HG02852 (cell line): ENCODE data around the gene RIMKLA.

Experiments used
- ATAC-seq: cut with Tn5 transposase; IDR thresholded peaks from one replicate; pipeline ENCODE4 v1.9.1; 2021; ENCODE audit warnings: mild to moderate bottlenecking, moderate library complexity; ENCODE audit not compliant: unreplicated experiment

RIMKLA gene, protein sequence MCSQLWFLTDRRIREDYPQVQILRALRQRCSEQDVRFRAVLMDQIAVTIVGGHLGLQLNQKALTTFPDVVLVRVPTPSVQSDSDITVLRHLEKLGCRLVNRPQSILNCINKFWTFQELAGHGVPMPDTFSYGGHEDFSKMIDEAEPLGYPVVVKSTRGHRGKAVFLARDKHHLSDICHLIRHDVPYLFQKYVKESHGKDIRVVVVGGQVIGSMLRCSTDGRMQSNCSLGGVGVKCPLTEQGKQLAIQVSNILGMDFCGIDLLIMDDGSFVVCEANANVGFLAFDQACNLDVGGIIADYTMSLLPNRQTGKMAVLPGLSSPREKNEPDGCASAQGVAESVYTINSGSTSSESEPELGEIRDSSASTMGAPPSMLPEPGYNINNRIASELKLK

DNA sequence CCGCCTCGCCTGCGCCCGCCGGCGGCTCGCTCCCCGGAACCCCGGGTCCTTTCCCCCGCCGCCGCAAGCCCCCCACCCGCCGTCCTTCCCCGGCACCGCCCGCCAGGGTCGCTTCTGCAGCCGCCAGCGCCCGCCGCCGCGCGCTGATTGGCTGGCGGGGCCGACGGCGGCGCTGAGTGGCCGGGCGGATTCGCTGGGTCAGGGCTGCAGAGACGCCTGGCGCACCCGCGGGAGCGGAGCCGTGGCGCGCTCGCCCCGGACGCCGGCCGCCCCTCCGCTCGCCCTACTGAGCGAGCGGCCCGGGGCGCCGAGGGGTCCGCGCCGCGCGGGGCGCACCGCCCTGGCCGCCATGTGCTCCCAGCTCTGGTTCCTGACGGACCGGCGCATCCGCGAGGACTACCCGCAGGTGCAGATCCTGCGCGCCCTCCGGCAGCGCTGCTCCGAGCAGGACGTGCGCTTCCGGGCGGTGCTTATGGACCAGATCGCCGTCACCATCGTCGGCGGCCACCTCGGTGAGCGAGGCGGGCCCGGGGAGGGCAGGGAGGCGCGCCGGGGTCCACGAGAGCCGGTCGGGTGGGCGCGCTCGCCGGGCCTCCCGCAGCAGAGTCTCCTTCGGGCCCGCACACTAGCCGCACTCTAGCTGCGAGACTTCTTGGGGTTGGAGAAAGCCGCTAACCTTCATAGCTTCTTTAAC is at the start of gene RIMKLA:
Gene RIMKLA (plus strand): TSS at position 207 of the 694 bp plus-strand sequence. CDS start 143 bp downstream, at position 350.
- peak; percentile 90 for ATAC-seq

DNA sequence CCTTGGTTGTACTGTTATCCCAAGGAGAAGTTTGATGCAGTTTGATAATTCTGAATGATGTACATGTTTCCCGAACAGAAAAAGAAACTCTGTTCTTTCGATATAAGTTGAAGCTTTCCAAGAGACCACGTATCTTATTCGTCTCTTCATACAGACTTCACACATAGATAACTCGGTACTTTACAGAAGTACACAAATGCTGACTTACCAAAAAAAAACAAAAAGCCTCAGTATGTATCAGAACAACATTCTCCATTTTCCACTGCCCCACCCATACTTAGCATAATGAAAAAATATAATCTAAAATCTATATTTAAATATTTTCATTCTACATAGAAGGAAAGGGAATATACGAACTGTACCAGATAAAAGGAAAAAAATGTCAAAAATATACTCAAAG is 47.7 kb upstream of the RIMKLA start:
- no peak for ATAC-seq

DNA sequence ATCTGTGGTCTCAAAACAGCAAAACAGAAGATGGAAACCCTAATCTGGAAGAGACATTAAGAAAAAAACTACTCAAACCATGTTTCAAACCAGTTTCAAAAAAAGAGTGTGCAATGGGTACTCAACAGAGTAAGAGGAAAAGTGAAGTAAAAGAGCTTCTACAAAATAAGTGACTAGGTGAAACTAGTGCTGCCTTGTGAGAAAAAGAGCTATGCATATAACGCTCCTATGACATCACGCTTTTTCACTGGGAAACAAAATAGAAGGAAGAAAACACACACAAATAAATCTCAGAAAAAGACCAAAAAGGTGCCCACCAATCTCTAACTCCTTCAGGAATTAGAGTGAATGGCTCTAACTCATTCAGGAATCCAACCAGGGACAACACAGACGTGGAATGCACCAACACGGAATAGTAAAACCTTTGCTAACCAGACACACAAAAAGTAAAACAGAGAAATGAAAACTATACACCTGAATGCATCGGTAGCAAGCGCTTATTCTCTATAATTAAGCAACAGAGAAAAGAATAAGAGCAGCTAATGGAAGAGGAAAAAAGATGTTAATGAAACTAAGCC is 46.8 kb upstream of the RIMKLA start:
- ATAC-seq, result peak; percentile 18

DNA sequence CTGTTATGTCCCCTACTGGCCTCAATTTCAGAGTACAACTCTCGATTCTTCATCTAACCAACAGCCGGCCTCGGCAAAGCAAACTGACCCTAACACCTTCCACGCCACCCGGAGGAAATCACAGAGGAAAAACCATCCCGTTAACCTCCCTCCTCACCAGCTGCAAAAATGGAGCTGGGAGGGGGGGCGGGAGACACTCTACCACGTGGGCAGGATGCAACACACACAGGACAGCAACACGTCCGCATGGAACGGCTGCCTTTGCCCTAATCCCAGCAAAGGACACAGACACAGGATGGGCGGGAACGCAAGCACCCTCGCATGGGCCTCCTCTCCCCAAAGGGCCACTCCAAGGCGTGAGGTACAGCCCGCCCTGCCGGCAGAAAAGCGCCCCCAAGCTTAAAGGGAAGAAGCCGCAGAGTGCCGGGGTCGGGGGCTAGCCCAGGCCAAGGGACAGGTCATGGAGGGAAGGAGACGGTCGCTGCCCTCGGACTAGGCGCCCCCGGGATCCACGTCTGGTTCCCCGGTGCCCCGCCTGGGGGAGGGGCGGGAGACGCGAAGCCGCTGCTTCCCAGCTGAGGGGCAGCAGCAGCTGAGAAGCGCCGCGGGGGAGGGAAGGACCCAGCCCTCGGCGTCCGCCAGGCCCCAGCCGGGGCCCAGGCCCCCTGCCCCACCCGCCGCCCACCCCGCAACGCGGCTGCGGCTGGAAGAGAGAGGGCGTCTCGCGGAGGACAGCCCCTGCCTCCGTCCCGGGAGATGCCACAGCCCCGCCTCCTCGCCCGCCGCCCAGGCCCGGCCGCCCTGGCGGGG is 46.1 kb upstream of the RIMKLA start:
- peak; percentile 46 for ATAC-seq

DNA sequence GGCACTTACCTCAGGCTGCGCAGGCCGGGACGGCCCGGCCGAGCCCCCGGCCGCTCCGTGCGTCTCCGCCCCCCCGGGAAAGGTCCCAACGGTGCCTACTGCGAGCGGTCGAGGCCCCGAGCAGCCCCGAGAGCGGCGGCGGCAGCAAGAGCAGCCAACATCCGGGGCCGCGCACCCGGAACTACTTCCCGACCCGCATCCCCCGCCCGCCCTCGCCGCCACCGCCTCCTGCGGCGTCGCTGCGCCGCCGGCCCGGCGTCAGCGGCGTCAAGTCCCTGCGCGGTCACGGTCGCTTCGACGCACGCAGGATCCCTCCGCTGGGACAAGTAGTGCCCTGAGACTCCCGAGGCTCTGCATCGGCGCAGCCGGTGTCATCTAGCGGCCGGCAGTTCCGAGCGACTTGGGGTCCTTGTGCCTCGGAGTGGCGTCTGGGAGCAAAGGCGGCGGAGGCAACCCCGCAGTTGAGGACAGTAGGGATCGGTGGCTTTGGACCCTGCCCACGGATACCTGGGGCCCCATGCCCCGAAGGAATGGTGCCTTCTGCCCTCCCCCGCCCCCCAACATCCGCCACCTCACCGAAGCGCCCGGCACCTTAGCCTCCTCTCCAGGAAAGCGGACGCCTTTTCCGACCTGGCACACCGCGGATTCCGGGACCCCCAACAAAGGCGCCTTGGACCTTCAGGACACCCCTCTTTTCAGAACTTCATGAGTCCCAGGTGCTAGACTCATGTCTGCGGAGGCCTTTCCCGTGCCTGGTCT is 45.4 kb upstream of the RIMKLA start, which contains the start of gene FOXJ3:
Gene FOXJ3 (minus strand): TSS at position 186 of the 759 bp plus-strand sequence. CDS start 24,142 bp downstream, outside the sequence.
- peak; percentile 69 for ATAC-seq

DNA sequence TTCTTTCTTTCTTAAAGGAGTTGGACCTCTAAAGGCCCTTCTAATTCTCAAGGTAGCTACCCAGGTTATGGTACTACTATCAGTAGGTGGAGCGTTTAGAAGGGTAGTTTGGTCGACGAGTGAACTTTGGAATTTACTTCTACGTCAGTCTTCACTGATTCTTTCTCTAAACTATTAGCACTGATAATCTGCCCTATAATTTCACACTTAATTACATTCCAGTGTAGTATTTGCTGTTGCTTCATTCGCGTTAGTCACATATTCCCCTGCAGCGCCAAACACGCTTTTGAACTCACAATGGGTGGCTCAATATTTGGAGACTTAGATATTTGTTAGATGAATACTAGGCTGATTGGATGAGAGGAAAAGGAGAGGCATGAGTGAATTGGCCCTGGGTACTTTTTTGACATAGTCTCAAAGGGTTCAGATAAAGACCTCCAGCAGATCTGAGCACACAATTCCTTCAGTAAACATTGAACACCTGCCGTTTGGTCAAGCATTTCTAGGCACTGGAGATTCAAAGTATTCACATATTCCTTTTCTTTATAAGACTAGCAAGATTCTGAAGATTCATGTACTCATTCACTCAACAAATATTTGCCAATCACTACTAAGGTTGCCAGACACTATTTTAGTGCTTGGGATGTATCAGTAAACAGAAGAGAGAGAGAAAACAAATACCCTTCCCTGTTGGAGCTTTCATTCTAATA is 44.6 kb upstream of the RIMKLA start:
- ATAC-seq, result no peak

DNA sequence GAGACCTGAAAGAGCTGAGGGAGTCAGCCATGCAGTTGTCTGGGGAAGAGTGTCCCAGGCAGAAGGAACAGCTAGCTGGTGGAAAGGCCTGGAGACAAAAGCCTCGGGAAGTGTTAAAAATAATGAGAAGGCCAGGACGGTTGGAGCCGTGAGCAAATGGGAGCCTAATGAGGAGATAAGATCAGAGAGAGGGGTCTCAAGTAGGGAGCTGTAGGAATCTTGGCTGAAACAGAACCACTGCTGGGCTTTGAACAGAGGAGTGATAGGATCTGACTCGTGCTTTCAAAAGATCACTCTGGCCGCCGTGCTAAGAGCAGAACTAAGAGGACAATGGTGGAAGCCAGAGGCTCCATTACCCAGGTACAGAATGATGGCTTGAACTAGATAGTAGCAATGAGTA is 43.6 kb upstream of the RIMKLA start:
- ATAC-seq, result no peak

DNA sequence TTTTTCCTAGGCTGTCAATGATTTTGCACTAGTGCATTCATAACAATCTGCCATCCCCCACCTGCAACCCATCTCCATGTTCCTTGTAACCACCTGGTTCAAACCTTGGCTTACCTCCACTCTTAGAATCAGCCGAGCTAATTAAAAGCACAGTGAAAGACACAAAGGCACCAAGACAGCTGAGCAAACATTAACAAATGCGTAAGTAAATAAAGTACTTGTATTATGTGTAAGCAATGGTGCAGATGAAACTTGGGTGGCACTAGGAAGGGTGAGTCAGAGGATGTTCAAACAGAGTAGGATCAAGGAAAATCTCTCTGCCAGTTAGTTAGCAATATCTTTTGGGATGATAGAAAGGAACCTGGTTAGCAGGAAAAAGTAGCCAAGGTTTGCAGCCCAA is 40.5 kb upstream of the RIMKLA start:
- no peak for ATAC-seq

DNA sequence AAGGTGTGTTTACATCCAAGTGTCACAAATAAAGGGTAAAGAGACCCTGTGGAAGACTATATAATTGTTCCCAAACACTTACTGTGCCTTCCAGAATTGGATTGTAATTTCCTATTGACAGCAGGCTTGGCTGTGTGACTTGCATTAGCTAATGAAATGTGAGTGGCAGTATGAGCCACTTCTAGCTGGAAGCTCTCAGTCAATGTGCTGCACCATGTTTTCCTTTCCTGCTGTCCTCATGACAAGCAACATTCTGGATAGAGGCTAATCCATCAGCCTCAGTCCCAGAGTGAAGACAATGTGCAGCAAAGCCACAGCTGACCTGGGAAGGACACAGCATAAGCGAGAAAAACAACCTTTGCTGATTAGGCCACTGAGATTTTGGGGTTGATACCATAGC is 39.7 kb upstream of the RIMKLA start:
- ATAC-seq, result no peak

DNA sequence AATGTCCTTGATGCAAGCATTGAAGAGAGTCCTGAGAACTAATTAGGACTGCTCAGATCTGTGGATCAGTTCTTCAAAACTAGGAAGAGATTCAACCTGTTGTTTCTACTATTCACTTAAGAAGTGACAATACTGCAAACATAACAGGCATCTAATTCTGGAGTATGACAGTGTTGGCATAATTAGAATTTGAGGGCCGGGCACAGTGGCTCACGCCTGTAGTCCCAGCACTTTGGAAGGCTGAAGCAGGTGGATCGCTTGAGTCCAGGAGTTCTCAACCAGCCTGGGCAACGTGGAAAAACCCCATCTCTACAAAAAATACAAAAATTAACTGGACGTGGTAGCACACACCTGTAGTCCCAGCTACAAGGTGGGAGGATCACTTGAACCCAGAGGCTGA is 37.5 kb upstream of the RIMKLA start:
- no peak for ATAC-seq

DNA sequence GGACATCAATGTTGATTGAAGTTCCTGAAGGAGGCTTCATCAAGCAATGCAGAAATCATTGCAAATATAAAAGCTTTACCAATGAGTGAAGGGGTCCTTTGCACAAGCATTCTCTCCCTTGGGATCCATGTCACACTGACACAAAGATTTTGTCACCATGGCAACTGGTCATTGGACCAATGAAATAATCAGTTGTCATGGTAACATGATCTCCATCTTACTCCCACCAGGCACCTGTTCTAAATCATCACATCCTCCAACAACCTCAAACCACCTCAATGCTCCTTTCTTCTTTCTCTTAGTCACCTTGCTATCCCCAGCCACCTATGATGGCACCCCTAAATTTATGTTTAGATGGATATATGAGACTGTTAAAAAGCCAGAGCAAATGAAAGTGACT is 32.1 kb upstream of the RIMKLA start:
- ATAC-seq, result no peak

DNA sequence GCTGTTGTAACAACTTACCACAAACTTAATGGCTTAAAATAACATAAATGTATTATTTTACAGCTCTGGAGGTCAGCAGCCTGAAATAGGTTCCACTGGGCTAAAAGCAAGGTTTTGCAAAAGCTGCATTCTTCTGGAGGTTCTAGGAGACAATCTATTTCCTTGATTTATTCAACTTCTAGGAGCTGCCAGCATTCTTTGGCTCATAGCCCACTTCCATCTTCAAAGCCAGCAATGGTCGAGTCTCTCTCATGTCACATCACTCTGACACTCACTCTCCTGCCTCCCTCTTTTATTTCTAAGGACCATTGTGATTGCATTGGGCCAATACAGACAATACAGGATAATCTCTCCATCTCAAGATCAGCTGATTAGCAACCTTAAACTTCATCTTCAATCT is 30.5 kb upstream of the RIMKLA start:
- ATAC-seq, result no peak

DNA sequence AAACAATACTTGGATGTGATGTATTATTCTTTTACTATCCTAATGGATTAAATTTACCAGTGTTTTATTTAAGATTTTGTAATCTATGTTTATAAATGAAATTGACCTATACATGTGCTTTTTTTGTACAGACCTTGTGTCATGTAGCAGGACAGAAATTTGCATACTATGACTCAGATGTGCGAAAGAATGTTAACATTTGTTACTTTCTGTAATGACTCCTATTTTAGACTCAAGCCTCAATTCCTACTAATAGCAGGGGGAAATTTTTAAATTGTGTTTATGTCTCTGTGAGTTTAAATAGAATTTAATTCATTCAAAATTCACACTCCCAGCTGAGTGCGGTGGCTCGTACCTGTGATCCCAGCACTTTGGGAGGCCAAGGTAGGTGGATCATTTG is 21.8 kb upstream of the RIMKLA start:
- peak; percentile 50 for ATAC-seq

DNA sequence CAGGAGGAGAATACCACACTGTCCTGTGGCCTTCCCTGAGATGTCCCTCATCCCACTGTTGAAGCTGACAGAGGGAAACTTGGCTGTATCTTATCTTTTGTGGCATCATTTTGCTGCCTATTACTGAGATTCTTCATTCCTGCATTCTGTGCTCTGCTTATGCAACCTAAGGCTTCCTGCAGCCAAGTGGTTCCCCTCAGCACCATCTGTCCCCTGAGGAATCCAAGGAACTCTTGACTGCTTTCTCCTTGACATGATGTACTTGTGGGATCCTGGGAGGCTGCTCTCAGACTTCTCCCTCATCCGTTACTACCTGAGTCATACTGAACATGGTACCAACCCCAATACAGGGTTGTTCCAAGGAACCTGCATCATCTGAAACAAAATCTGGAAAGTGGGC is 21.1 kb upstream of the RIMKLA start:
- ATAC-seq, result no peak

DNA sequence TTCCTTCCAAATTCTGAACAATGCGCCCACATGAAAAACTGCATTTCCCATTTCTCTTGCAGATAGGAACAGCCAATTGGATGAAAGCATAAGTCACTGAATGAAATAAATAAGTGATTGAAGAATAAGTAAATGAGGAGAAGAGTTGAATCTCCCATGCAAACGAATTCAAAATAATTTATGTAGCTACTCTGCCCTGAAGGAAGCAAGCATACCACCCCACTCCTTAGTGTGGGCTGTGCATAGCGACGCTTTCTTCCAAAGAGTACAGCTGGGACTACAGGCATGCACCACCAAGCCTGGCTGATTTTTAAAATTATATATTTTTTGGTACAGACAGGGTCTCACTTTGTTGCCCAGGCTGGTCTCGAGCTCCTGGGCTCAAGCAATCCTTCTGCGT is 16.5 kb upstream of the RIMKLA start:
- no peak for ATAC-seq

DNA sequence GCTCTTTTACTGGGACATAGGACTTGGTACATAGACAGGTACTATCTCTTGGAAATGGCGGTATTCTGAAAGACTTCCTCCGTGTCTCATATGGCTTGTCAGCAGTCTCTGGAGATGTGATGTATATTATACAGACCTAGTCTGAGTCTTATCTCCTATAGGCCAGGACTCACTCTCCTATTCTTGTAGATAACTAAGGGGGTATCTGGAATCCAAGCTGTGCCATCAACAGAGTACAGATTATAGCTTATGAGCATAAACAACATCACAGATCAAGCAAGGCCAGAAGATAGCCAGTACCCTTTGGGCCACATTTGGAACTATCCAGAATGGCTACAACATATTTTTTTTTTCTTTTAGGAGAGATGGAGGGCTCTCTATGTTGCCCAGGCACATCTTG is 16.1 kb upstream of the RIMKLA start:
- ATAC-seq, result no peak

DNA sequence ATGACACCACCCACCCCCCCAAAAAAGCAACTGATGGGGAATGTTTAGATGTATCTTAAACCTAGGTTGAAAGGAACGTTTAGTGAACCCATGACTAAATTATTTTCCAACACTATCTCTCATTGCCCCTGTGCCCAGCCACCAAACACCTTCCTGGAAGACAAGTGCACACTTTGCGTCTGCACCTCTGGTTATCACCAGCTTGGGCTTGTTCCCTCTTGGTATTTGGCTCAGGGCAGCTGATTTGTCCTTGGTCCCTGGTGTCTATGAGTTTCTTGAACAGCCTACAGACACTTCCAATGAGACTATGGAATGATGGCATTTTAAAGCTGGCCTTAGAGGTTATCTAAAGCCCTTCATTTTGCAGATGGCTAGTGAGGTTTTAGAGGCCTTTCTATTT is 15.5 kb upstream of the RIMKLA start:
- ATAC-seq, result no peak

DNA sequence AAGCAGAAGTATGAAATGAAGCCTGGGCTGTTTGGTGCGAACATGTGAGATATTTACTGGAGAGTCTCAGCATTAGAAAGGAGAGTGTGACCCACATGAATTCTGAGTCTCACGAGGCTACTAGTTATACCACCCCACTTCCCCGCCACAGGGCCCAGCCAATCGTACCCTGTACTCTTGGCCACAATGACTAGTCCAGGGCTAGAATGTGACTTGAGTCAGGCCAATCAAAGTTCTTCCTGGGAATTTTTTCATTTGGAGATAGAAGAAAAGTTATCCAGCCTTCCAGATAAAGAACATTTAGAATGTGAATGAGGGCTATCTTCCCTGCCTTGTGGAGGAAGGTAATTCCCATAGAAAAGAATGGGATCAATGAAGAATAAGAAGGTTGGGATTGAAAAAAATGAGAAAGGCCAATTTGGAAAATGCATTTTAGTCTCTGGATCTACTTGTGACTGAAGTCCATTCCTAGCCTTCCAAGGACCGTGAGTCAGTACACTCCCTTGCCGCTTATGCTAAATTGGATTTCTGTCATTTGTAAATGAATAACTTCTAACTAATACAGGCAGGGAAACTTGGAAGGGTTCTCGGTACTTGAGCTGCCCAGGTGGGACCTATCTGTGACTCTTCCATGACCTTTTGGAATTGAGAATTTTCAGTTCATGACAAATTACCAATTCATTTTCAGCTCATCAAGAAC is 12.3 kb upstream of the RIMKLA start:
- ATAC-seq, result no peak

DNA sequence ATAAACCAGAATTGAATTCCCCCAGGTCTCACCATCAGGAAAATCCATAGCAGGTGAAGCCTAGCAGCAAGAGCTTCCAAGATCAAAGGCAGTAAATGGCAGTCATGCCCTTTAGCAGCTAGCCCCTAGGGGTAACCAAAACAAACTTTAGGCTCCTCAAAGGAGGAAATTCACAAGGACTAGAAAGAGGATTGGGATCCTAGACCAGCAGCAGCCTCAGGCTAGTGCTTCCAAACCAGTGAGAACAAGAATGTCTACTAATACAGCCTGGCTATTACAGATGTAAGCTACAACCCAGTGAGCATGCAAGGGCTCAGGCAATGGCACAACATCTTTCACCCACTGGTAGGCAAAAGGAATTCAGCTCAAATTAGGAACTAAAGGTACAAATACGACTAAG is 11.1 kb upstream of the RIMKLA start:
- no peak for ATAC-seq
